Neuronal stem cell (in vitro differentiated cells): ENCODE results near the gene TMEM236.

ENCODE experiments used
- DNase-seq: peaks from one replicate; pipeline ENCODE4 v3.0.0-alpha.2; 2013; ENCODE audit warnings: low spot score
- H2AFZ ChIP-seq: one replicate; pipeline ENCODE4 v1.6.1; 2013; ENCODE audit warnings: mild to moderate bottlenecking, low read length, inconsistent platforms
- H2AK5ac ChIP-seq: 2 replicates; pipeline ENCODE4 v1.6.1; 2013; ENCODE audit warnings: low read depth, mild to moderate bottlenecking, inconsistent platforms, low read length, moderate library complexity, mixed read lengths
- H2BK120ac ChIP-seq: 2 replicates; pipeline ENCODE4 v1.6.1; 2013; ENCODE audit warnings: low read depth, mild to moderate bottlenecking, inconsistent platforms, low read length, moderate library complexity, mixed read lengths
- H2BK12ac ChIP-seq: one replicate; pipeline ENCODE4 v1.6.1; 2013; ENCODE audit warnings: low read length, inconsistent platforms
- H2BK15ac ChIP-seq: 2 replicates; pipeline ENCODE4 v1.6.1; 2013; ENCODE audit warnings: mild to moderate bottlenecking, low read length, inconsistent platforms, mixed read lengths
- H2BK5ac ChIP-seq: one replicate; pipeline ENCODE4 v1.6.1; 2013; ENCODE audit warnings: inconsistent platforms, mild to moderate bottlenecking, low read length, moderate library complexity
- H3K14ac ChIP-seq: one replicate; pipeline ENCODE4 v1.6.1; 2013; ENCODE audit warnings: low read length, inconsistent platforms
- H3K18ac ChIP-seq: 2 replicates; pipeline ENCODE4 v1.6.1; 2013; ENCODE audit warnings: low read length, inconsistent platforms
- H3K23ac ChIP-seq: 2 replicates; pipeline ENCODE4 v1.6.1; 2013; ENCODE audit warnings: low read depth, mild to moderate bottlenecking, mixed read lengths, low read length, inconsistent platforms; ENCODE audit not compliant: poor library complexity
- H3K27ac ChIP-seq: replicated peaks from 3 replicates; pipeline ENCODE4 v1.5.1; 2013; ENCODE audit warnings: low read length, inconsistent platforms
- H3K27me3 ChIP-seq, 3 experiments: 2 replicates each; pipeline ENCODE4 v1.6.1; 2013; ENCODE audit warnings: low read length in 3 of 3, mild to moderate bottlenecking in 2 of 3, inconsistent platforms in 1 of 3, low read depth in 1 of 3, mixed read lengths in 1 of 3, moderate library complexity in 1 of 3; ENCODE audit not compliant: control insufficient read depth in 3 of 3, insufficient read depth in 3 of 3
- H3K36me3 ChIP-seq, 2 donors: replicated peaks in 1 of 2; 2 replicates each; pipeline ENCODE4 v1.6.1; 2013; ENCODE audit warnings: low read length in 2 of 2; ENCODE audit not compliant: control insufficient read depth in 2 of 2, insufficient read depth in 2 of 2
- H3K4ac ChIP-seq: 2 replicates; pipeline ENCODE4 v1.6.1; 2013; ENCODE audit warnings: inconsistent platforms, mild to moderate bottlenecking, low read length, moderate library complexity
- H3K4me1 ChIP-seq, 2 donors: 1 replicate in 1 of 2; 2 replicates in 1 of 2; pipeline ENCODE4 v1.6.1; 2013; ENCODE audit warnings: low read length in 2 of 2, low read depth in 1 of 2; ENCODE audit not compliant: control insufficient read depth in 2 of 2, insufficient read depth in 1 of 2
- H3K4me2 ChIP-seq: one replicate; pipeline ENCODE4 v1.6.1; 2013; ENCODE audit warnings: mild to moderate bottlenecking, low read length, inconsistent platforms; ENCODE audit not compliant: insufficient read depth, poor library complexity, severe bottlenecking
- H3K4me3 ChIP-seq, 2 donors: 2 replicates each; pipeline ENCODE4 v1.5.1; 2013; ENCODE audit warnings: low read length in 2 of 2, mild to moderate bottlenecking in 2 of 2, inconsistent platforms in 1 of 2, moderate library complexity in 1 of 2
- H3K79me1 ChIP-seq: one replicate; pipeline ENCODE4 v1.6.1; 2013; ENCODE audit warnings: low read depth, mild to moderate bottlenecking, inconsistent platforms, low read length, moderate library complexity
- H3K9ac ChIP-seq: one replicate; pipeline ENCODE4 v1.6.1; 2013; ENCODE audit warnings: mild to moderate bottlenecking, low read depth, low read length, inconsistent platforms; ENCODE audit not compliant: poor library complexity
- H3K9me3 ChIP-seq, 2 donors: replicated peaks in 1 of 2; 2 replicates each; pipeline versions ENCODE3 to v1.6.1; 2013; ENCODE audit warnings: low read length in 2 of 2, mild to moderate bottlenecking in 2 of 2, inconsistent platforms in 1 of 2, low read depth in 1 of 2, mixed read lengths in 1 of 2, moderate library complexity in 1 of 2; ENCODE audit not compliant: control insufficient read depth in 2 of 2, insufficient read depth in 1 of 2
- H4K8ac ChIP-seq: one replicate; pipeline ENCODE4 v1.6.1; 2013; ENCODE audit warnings: low read depth, mild to moderate bottlenecking, inconsistent platforms, low read length, moderate library complexity
- H4K91ac ChIP-seq: one replicate; pipeline ENCODE4 v1.6.1; 2013; ENCODE audit warnings: low read length, low read depth, mild to moderate bottlenecking, inconsistent platforms; ENCODE audit not compliant: poor library complexity
- WGBS, 2 donors: extraction: QIAGEN DNeasy Blood & Tissue Kit; methylation state at CpG; one replicate each; pipeline ENCODE4 v1.1.7; 2013; ENCODE audit warnings: missing lambda C conversion rate in 2 of 2, mixed read lengths in 1 of 2; ENCODE audit not compliant: insufficient read length in 2 of 2, insufficient replicate concordance in 1 of 2; ENCODE audit errors: extremely low coverage in 2 of 2; 5-methylcytosine and 5-hydroxymethylcytosine counted together

TMEM236 gene

DNA sequence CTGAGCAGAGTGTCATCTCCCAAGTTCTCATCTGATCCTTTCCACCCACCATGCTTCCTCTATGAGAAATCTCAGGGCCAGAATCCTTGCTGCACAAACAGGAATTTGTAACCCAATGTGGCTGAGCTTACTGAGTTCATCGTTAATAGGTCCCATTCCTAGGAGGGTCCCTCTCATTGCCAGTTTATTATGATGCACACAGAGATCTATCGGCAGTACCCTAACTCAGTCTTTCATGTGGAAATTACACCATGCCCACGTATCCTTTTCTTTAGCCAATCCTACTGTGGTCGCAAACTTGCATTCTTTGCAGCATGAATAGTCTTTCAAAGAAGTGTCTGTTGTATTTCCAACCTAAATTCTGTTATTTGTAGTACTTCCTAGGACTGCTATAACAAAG, 12.1 kb downstream of the TMEM236 start:
- H2AFZ ChIP-seq, result no peak overlapping the region
- H3K4me2 ChIP-seq, result no peak overlapping the region
- H3K27ac ChIP-seq, result no peak overlapping the region
- no peak overlapping the region for H2BK15ac ChIP-seq
- H3K9me3 ChIP-seq, result no peaks in the 10 kb centered on the region
- no peak overlapping the region for H3K18ac ChIP-seq
- DNase-seq, result no peak
- H3K79me1 ChIP-seq, result no peaks in the 10 kb centered on the region
- H3K36me3 ChIP-seq, result no peaks in the 10 kb centered on the region
- H3K4ac ChIP-seq, result no peak overlapping the region
- H4K8ac ChIP-seq, result no peak overlapping the region
- no peak overlapping the region for H3K14ac ChIP-seq
- no CpG with 5 or more reads among the region's 4 CpGs for WGBS, 2 donors
- H2AK5ac ChIP-seq, result no peak overlapping the region
- no peak overlapping the region for H2BK12ac ChIP-seq
- no peak overlapping the region for H3K4me3 ChIP-seq
- no peaks in the 10 kb centered on the region for H3K27me3 ChIP-seq
- no peak overlapping the region for H4K91ac ChIP-seq
- no peak overlapping the region for H2BK120ac ChIP-seq
- no peak overlapping the region for H2BK5ac ChIP-seq
- no peak overlapping the region for H3K23ac ChIP-seq
- no peak overlapping the region for H3K9ac ChIP-seq
- no peaks in the 10 kb centered on the region for H3K4me1 ChIP-seq

DNA sequence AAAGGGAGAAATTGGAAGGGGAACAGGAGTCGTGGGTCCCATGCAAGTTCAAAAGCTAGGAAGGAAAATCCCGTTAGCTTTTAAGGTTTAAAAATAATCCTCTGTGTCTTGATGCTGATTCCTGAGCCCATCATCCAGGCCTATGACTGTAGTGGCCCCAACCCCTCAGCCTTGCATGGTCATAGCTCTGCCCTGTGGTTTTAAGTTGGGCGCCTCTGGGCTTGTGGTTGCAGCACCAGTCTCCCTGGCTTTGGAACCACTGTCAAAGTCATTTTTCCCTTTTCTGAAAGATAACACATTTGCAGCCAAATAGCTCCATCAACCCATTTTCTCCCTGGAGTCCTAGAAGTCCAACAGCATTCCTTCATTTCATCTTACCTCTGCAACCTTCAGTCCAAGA, 13.6 kb downstream of the TMEM236 start:
- Histone ChIP-seq H3K9ac (no peak overlapping the region), H2BK12ac (no peak overlapping the region), H3K14ac (no peak overlapping the region), H3K36me3 (no peaks in the 10 kb centered on the region), H4K91ac (no peak overlapping the region), H2BK5ac (no peak overlapping the region), H2AFZ (no peak overlapping the region), H3K27ac (no peak overlapping the region), H3K4me2 (no peak overlapping the region), H2BK15ac (no peak overlapping the region), H4K8ac (no peak overlapping the region), H3K9me3 (no peaks in the 10 kb centered on the region), H3K18ac (no peak overlapping the region), H3K4me1 (no peaks in the 10 kb centered on the region), H3K27me3 (no peaks in the 10 kb centered on the region), H3K4ac (no peak overlapping the region), H2AK5ac (no peak overlapping the region), H3K23ac (no peak overlapping the region), H3K79me1 (no peaks in the 10 kb centered on the region), H3K4me3 (no peak overlapping the region), H2BK120ac (no peak overlapping the region)
- no peak for DNase-seq
- WGBS, 2 donors, result no CpG with 5 or more reads among the region's 3 CpGs

- Histone ChIP-seq H3K14ac (no peak overlapping the region), H3K9ac (no peak overlapping the region), H3K4ac (no peak overlapping the region), H3K27ac (no peak overlapping the region), H3K79me1 (no peaks in the 10 kb centered on the region), H2BK120ac (no peak overlapping the region), H2AFZ (no peak overlapping the region), H2BK15ac (no peak overlapping the region), H3K4me3 (no peak overlapping the region), H3K9me3 (no peaks in the 10 kb centered on the region), H3K18ac (no peak overlapping the region), H3K23ac (no peak overlapping the region), H3K4me2 (no peak overlapping the region), H4K91ac (no peak overlapping the region), H2BK5ac (no peak overlapping the region), H3K4me1 (no peaks in the 10 kb centered on the region), H2BK12ac (no peak overlapping the region), H3K36me3 (no peaks in the 10 kb centered on the region), H2AK5ac (no peak overlapping the region), H4K8ac (no peak overlapping the region), H3K27me3 (no peaks in the 10 kb centered on the region)
- no peak for DNase-seq
- no CpG with 5 or more reads among the region's 1 CpG for WGBS, 2 donors
These were observed 14.7 kb downstream of the TMEM236 start for GRCh38 chr10:17766731-17767130.

DNA sequence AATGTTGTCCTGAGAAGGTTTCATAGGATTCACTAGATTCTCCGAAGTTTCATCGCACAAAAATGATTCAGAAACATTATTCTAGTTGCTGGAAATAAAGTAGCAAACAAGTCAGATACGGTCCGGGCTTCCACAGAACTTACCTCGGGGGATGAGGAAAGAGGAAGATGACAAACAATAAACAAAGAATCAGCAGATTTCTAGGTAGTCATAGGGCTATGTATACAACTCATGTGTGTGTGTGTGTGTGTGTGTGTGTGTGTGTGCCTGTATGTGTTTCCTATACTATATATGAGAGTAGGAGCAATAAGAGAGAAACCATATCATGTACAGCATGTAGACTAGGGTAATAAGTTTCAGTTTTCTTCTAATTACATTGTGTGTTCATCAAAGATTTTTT, 16.5 kb downstream of the TMEM236 start:
- Histone ChIP-seq H3K36me3 (no peaks in the 10 kb centered on the region), H2AK5ac (no peak overlapping the region), H2BK120ac (no peak overlapping the region), H3K79me1 (no peaks in the 10 kb centered on the region), H2AFZ (no peak overlapping the region), H4K91ac (no peak overlapping the region), H2BK12ac (no peak overlapping the region), H3K9me3 (no peaks in the 10 kb centered on the region), H2BK15ac (no peak overlapping the region), H3K23ac (no peak overlapping the region), H3K27ac (no peak overlapping the region), H3K4me2 (no peak overlapping the region), H3K4me3 (no peak overlapping the region), H3K18ac (no peak overlapping the region), H3K14ac (no peak overlapping the region), H2BK5ac (no peak overlapping the region), H3K4me1 (no peaks in the 10 kb centered on the region), H3K9ac (no peak overlapping the region), H3K27me3 (no peaks in the 10 kb centered on the region), H3K4ac (no peak overlapping the region), H4K8ac (no peak overlapping the region)
- no peak for DNase-seq
- WGBS, 2 donors, result no CpG with 5 or more reads among the region's 5 CpGs
